ENCODE data around the gene TENM3. TPM values are rescaled to one million over a fixed set of nuclear protein-coding genes. Genes with fewer than 3 reads are reported as not detected.

Gene TENM3
- total and polyA plus RNA-seq, 2 of the 8 experiments (the other 6 are each of a cell fraction or from before 2014, with no cell fraction given) = 36.9 to 69.3 TPM

- Histone ChIP-seq H3K4ac (replicated peaks; ENCODE audit: insufficient read length, low read depth, low read length) (no peak overlapping the region), H3K23ac (ENCODE audit: insufficient read length) (no peak overlapping the region), H2AK5ac (ENCODE audit: low read depth, low read length) (no peak overlapping the region), H3K56ac (replicated peaks; ENCODE audit: insufficient read length, low read depth, low read length) (no peak overlapping the region), H3K14ac (ENCODE audit: insufficient read length) (no peak overlapping the region), H3K79me1 (ENCODE audit: low read depth, low read length) (no peaks in the 10 kb centered on the region), H3K18ac (ENCODE audit: extremely low read depth, low read length) (no peak overlapping the region), H2BK20ac (ENCODE audit: low read length) (no peak overlapping the region), H2BK5ac (ENCODE audit: low read depth, low read length) (no peak overlapping the region; the same call in 1 of the 2 replicates), H2BK15ac (ENCODE audit: low read length) (no peak overlapping the region), H3K4me2 (ENCODE audit: insufficient read depth in 1 of 2, low read depth in 2 of 2, low read length in 2 of 2) (no peak overlapping the region), H2BK120ac (replicated peaks; ENCODE audit: low read depth, low read length) (no peak overlapping the region), H4K91ac (replicated peaks; ENCODE audit: insufficient read length, low read length) (no peak overlapping the region), H3K27me3 (replicated peaks in 1 of 4; ENCODE audit: control insufficient read depth in 3 of 4, extremely low read depth in 1 of 4, insufficient read depth in 3 of 4, low read length in 3 of 4) (no peaks in the 10 kb centered on the region), H3K27ac (ENCODE audit: low read depth, low read length) (no peak overlapping the region), H3K4me1 (replicated peaks in 1 of 4; ENCODE audit: control insufficient read depth in 3 of 4, insufficient read depth in 4 of 4, low read length in 3 of 4) (peaks cover 0 to 5% (median 4%) of the 10 kb centered on the region in 4 experiments; a peak in 2 of 7 replicates), H4K8ac (ENCODE audit: extremely low read depth, insufficient read depth, low read length) (no peak overlapping the region), H3K36me3 (ENCODE audit: control insufficient read depth in 2 of 4, insufficient read depth in 4 of 4, low read length in 3 of 4) (no peaks in the 10 kb centered on the region; a peak in 1 of 8 replicates), H2AFZ (ENCODE audit: low read length) (no peak overlapping the region), H3K4me3 (ENCODE audit: extremely low read depth in 1 of 4, insufficient read depth in 2 of 4, low read depth in 3 of 4, low read length in 4 of 4) (no peak overlapping the region), H4K5ac (ENCODE audit: insufficient read length, low read depth, low read length) (no peak overlapping the region), H3K9me3 (ENCODE audit: insufficient read depth in 2 of 2, low read depth in 1 of 2, low read length in 1 of 2) (no peaks in the 10 kb centered on the region), H2BK12ac (ENCODE audit: low read depth, low read length) (no peak overlapping the region), H4K20me1 (replicated peaks in 1 of 2; ENCODE audit: control insufficient read depth in 1 of 2, insufficient read depth in 2 of 2, low read length in 2 of 2) (no peaks in the 10 kb centered on the region), H3K9ac (replicated peaks in 1 of 4; ENCODE audit: extremely low read depth in 1 of 4, low read depth in 3 of 4, low read length in 3 of 4) (no peak overlapping the region; a peak in 1 of 7 replicates), H3K23me2 (ENCODE audit: low read depth, low read length) (no peaks in the 10 kb centered on the region), H3K79me2 (ENCODE audit: control insufficient read depth in 1 of 2, insufficient read depth in 2 of 2, low read length in 2 of 2) (no peaks in the 10 kb centered on the region)
- no peak for TF ChIP-seq BACH1 (IDR thresholded peaks at IDR 0.05; ENCODE audit: low read length)
- TF ChIP-seq FOSL1 (IDR thresholded peaks at IDR 0.05; ENCODE audit: insufficient read depth, low read depth, low read length) = no peak
- TF ChIP-seq SAP30 (IDR thresholded peaks at IDR 0.05; ENCODE audit: insufficient read depth, insufficient replicate concordance, low read length) = no peak
- 91% methylated on average over 3 of the region's 3 CpGs; no CpG with 5 or more reads in 1 of the 2 experiments for WGBS, 2 experiments (ENCODE audit: extremely low coverage in 1 of 2, insufficient coverage in 1 of 2, insufficient read length in 1 of 2, insufficient replicate concordance in 2 of 2, low coverage in 1 of 2, low lambda C conversion rate in 2 of 2, missing lambda C conversion rate in 1 of 2)
- no peak for FAIRE-seq
- CTCF ChIA-PET (ENCODE audit: partially characterized antibody) = no interaction called here
- POLR2A ChIA-PET (ENCODE audit: partially characterized antibody) = no interaction called here
- DNase-seq (ENCODE audit: low read depth in 1 of 2, low spot score in 2 of 2) = no peak
Measured at GRCh38 chr4:182695009-182695408, 451.8 kb downstream of the TENM3 start.
